Panc1 (cell line): ENCODE results near the gene ITPRID2. TPM values are rescaled to one million over a fixed set of nuclear protein-coding genes. Genes with fewer than 3 reads are reported as not detected.
A peak's percentile ranks its signal among the peaks of the same experiment; 100 is the strongest.

Source experiments
- ATAC-seq: fragments of 200-7000 bp; cut with Tn5 transposase; 2 replicates; pipeline ENCODE4 v1.9.1; 2020; ENCODE audit warnings: mild to moderate bottlenecking, moderate library complexity
- BruUV-seq: library from RNA; stranded (reverse); fragments of 400-500 nt; replicated peaks from 2 replicates; lab custom pipeline; 2021; lab: Mats Ljungman, UMichigan
- CTCF ChIA-PET: fragments of 300-600 bp; sonication (Branson Sonifier 250); formaldehyde crosslinking; loops from one replicate; lab custom pipeline; 2022; ENCODE audit warnings: antibody characterized with exemption; lab: Charles Lee
- POLR2A ChIA-PET: fragments of 300-600 bp; sonication (Branson Sonifier 250); formaldehyde crosslinking; loops from one replicate; lab custom pipeline; 2022; ENCODE audit warnings: antibody characterized with exemption; lab: Charles Lee
- DNase-seq: peaks from one replicate; pipeline ENCODE4 v3.0.0-alpha.2; 2010; ENCODE audit warnings: low read depth, low spot score
- H3K27ac ChIP-seq: 2 replicates; pipeline ENCODE4 v1.5.1; 2011; ENCODE audit warnings: mild to moderate bottlenecking, low read length, inconsistent platforms
- H3K27me3 ChIP-seq: fragments of 200-500 bp; sonication (Bioruptor generic); 2 replicates; pipeline ENCODE4 v1.6.0; 2014; ENCODE audit warnings: low read length, inconsistent platforms; ENCODE audit not compliant: control insufficient read depth, insufficient read depth
- H3K36me3 ChIP-seq: fragments of 200-500 bp; sonication (Bioruptor generic); 2 replicates; pipeline ENCODE4 v1.5.1; 2014; ENCODE audit warnings: inconsistent platforms, mild to moderate bottlenecking, low read length, moderate library complexity; ENCODE audit not compliant: control insufficient read depth, insufficient read depth
- H3K4me1 ChIP-seq: 2 replicates; pipeline ENCODE4 v1.5.1; 2011; ENCODE audit warnings: inconsistent platforms, mild to moderate bottlenecking, low read length, moderate library complexity; ENCODE audit not compliant: control insufficient read depth, insufficient read depth
- H3K4me3 ChIP-seq, 2 experiments: 2 replicates each; pipeline ENCODE4 v1.5.1; 2011 to 2012; ENCODE audit warnings: low read depth in 2 of 2, low read length in 2 of 2, mild to moderate bottlenecking in 2 of 2, inconsistent platforms in 1 of 2, moderate library complexity in 1 of 2
- H3K9me3 ChIP-seq: fragments of 200-500 bp; sonication (Bioruptor generic); 2 replicates; pipeline ENCODE4 v1.5.1; 2014; ENCODE audit warnings: low read depth, mild to moderate bottlenecking, inconsistent platforms, low read length, moderate library complexity; ENCODE audit not compliant: control insufficient read depth, insufficient read depth
- CTCF ChIP-seq: fragments of 450-650 bp; IDR thresholded peaks from 2 replicates; pipeline ENCODE4 v1.5.1; 2017; ENCODE audit warnings: mild to moderate bottlenecking
- POLR2AphosphoS5 ChIP-seq: IDR thresholded peaks from 2 replicates; pipeline ENCODE4 v1.6.1; 2012; ENCODE audit warnings: mild to moderate bottlenecking, low read depth, low read length, moderate library complexity
- REST ChIP-seq, 2 experiments: IDR thresholded peaks; 2 replicates each; pipeline ENCODE4 v1.6.1; 2011 to 2012; ENCODE audit warnings: low read depth in 2 of 2, control low read depth in 1 of 2, low read length in 1 of 2, mild to moderate bottlenecking in 1 of 2, moderate library complexity in 1 of 2; ENCODE audit not compliant: insufficient read depth in 1 of 2
- SIN3A ChIP-seq: IDR thresholded peaks from 2 replicates; pipeline ENCODE4 v1.6.1; 2012; ENCODE audit warnings: low read depth, mild to moderate bottlenecking, low read length, moderate library complexity, borderline replicate concordance; ENCODE audit not compliant: insufficient read depth
- TCF7L2 ChIP-seq: IDR thresholded peaks from 2 replicates; pipeline ENCODE4 v1.6.1; 2011; ENCODE audit warnings: mild to moderate bottlenecking, low read depth, low read length, inconsistent platforms
- in situ Hi-C: cut with HindIII; loops from 2 replicates; pipeline ENCODE4 v1.10.0; 2016; ENCODE audit warnings: low sequenced_read_pairs, low pct_unique_long_range_greater_than_20kb
- intact Hi-C: fragments of 100-400 bp; cut with micrococcal nuclease; formaldehyde crosslinking; loops from one replicate; pipeline ENCODE4 v1.10.0; 2022; ENCODE audit not compliant: unreplicated experiment
- total RNA-seq: library from RNA; stranded (reverse); gene quantifications from one replicate; pipeline ENCODE4 v1.2.1, GENCODE V29; 2021; ENCODE audit not compliant: unreplicated experiment

ITPRID2 gene
- total RNA-seq, 1 experiment from 2014 or later = 261 TPM

DNA sequence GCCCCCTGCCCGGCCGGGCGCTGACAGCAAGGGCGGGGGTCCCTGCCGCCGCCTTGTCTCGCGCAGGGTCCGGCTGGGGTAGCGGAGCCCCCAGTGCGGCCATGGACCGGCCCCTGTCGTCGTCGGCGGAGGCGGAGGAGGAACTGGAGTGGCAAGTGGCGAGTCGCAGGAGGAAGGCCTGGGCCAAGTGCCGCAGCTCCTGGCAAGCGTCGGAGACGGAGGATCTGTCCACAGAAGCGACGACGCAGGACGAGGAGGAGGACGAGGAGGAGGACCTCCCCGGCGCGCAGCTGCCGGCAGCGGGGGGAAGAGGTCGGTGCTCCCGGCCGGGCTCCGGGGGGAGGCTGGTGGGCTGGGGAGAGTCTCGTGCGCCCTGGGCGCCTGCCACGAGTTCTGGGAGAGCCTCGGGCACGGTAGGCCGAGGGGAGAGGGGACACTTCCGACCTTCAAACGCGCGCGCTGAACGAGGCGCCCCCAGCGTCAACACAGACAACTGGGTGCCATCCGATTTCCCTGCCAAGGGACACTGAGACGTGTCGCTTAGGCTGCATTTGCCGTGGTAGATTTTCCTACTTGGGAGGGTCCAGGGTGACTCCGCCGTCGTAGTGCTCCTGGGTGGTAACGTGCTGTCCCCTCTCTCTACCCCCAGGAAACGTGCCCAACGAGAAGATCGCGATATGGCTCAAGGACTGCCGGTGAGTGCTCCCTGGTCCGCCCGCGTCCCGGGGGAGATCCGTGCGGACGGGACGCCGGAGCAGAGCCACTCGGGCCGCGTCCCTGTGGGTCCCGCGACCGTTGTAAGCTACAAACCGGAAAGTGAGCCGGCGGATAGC is 652 bp downstream of the ITPRID2 start:
- ChIA-PET POLR2A (interaction anchor here (0.6 to 0.7 kb wide), 4 partner anchors 11 to 1669 kb away, joined by 3 read pairs; no protein-coding TSS in a partner anchor), CTCF (interaction anchor here (0.6 to 0.7 kb wide), 2 partner anchors 111 to 150 kb away, joined by 4 to 5 read pairs; no protein-coding TSS in a partner anchor)
- ATAC-seq (peak; percentile 80), DNase-seq (peak; percentile 46)
- TF ChIP-seq POLR2AphosphoS5 (no peak; the same call in none of the 2 replicates), SIN3A (peak; percentile 52), REST (IDR thresholded peaks at IDR 0.05; ENCODE audit: insufficient read depth in 1 of 2, low read depth in 2 of 2, low read length in 1 of 2) (no peak), TCF7L2 (peak; percentile 71), CTCF (peak; percentile 3; the same call in 1 of the 2 replicates)
- Histone ChIP-seq H3K4me1 (peaks cover 54% of the 10 kb centered on the region), H3K27me3 (no peaks in the 10 kb centered on the region), H3K36me3 (peaks cover 38% of the 10 kb centered on the region), H3K4me3 (peak overlapping the region; percentile 72 to 93), H3K9me3 (no peaks in the 10 kb centered on the region), H3K27ac (peak overlapping the region; percentile 96)
- in situ Hi-C loops (loop anchor here (10.0 kb wide), 1 partner anchor 137 kb away; no protein-coding TSS in a partner anchor), intact Hi-C loops (loop anchor here (5.0 kb wide), 2 partner anchors 100 to 150 kb away; no protein-coding TSS in a partner anchor)
- BruUV-seq = no TSS peak

DNA sequence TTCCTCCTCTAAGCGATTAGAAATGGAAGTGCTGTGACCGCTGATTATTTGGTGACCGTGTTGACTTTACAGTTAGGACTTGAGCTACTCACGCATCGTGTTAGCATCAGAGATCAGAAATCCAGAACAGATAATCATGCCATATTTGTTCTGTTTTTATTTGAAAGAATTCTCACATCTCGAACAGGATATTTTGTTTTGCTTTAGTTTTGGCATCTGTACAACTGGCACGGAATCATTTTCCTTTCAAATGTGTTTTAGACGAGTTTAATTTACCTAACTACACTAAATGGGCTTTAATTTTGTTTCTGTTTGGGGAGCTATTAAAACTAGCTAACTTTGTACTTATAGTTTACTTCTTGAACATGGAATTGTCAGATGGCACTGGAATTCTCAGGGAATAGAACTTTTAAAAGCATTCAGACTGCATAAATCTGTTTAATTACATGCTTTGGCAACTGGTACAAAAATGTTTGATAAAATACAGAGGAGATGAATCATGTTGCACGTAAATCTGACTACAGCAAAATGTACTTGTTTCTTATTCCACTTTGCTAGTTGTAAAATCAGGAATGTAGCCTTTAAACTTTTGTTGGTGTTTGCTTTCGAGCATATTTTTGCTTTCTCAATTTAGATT is 1.4 kb downstream of the ITPRID2 start:
- H3K27me3 ChIP-seq = no peaks in the 10 kb centered on the region
- H3K27ac ChIP-seq = peak overlapping the region; percentile 96
- ChIA-PET CTCF (no interaction called here), POLR2A (interaction anchor here (0.6 to 0.7 kb wide), 3 partner anchors 11 to 489 kb away, joined by 3 read pairs; no protein-coding TSS in a partner anchor)
- H3K4me1 ChIP-seq = peaks cover 56% of the 10 kb centered on the region
- intact Hi-C loops = loop anchor here (5.0 kb wide), 2 partner anchors 101 to 151 kb away; no protein-coding TSS in a partner anchor
- ATAC-seq = no peak
- in situ Hi-C loops = loop anchor here (10.0 kb wide), 1 partner anchor 138 kb away; no protein-coding TSS in a partner anchor
- no TSS peak for BruUV-seq
- peak overlapping the region; percentile 72 to 93 for H3K4me3 ChIP-seq
- peaks cover 46% of the 10 kb centered on the region for H3K36me3 ChIP-seq
- no peak for DNase-seq
- TF ChIP-seq TCF7L2 (no peak), SIN3A (no peak), REST (IDR thresholded peaks at IDR 0.05; ENCODE audit: insufficient read depth in 1 of 2, low read depth in 2 of 2, low read length in 1 of 2) (no peak), CTCF (no peak), POLR2AphosphoS5 (no peak)
- no peaks in the 10 kb centered on the region for H3K9me3 ChIP-seq
